RWPE2 (cell line): ENCODE data around the gene LMLN.

Source experiments
- ATAC-seq: fragments of 200-7000 bp; cut with Tn5 transposase; 3 replicates; pipeline ENCODE4 v1.9.1; 2021; ENCODE audit warnings: low read depth
- DNase-seq: peaks from one replicate; pipeline ENCODE4 v3.0.0-alpha.2; 2020; ENCODE audit warnings: low spot score
- H3K27ac ChIP-seq: fragments of 450-650 bp; 2 replicates; pipeline ENCODE4 v1.5.1; 2017; ENCODE audit warnings: mild to moderate bottlenecking; ENCODE audit not compliant: poor library complexity, severe bottlenecking
- H3K27me3 ChIP-seq: fragments of 250-450 bp; sonication (Bioruptor Pico); 2 replicates; pipeline ENCODE4 v1.5.1; 2021; ENCODE audit warnings: mild to moderate bottlenecking, moderate library complexity; ENCODE audit not compliant: insufficient read depth, poor library complexity, severe bottlenecking
- H3K36me3 ChIP-seq: fragments of 250-450 bp; sonication (Bioruptor Pico); 2 replicates; pipeline ENCODE4 v1.5.1; 2020; ENCODE audit warnings: low read depth, mild to moderate bottlenecking, moderate library complexity
- H3K4me1 ChIP-seq: fragments of 250-450 bp; sonication (Bioruptor Pico); 2 replicates; pipeline ENCODE4 v1.5.1; 2021; ENCODE audit warnings: mild to moderate bottlenecking, moderate library complexity; ENCODE audit not compliant: insufficient read depth, poor library complexity, severe bottlenecking
- H3K4me3 ChIP-seq: fragments of 250-450 bp; sonication (Bioruptor Pico); 2 replicates; pipeline ENCODE4 v1.5.1; 2021; ENCODE audit warnings: mild to moderate bottlenecking, moderate library complexity; ENCODE audit not compliant: severe bottlenecking
- H3K9me3 ChIP-seq: fragments of 250-450 bp; sonication (Bioruptor Pico); 2 replicates; pipeline ENCODE4 v1.5.1; 2021; ENCODE audit warnings: mild to moderate bottlenecking, moderate library complexity; ENCODE audit not compliant: severe bottlenecking
- TF ChIP-seq, protein P1 (sequence below): fragments of 450-650 bp; IDR thresholded peaks from one replicate; pipeline ENCODE4 v1.5.1; 2017; ENCODE audit warnings: mild to moderate bottlenecking, moderate library complexity; ENCODE audit not compliant: poor library complexity, severe bottlenecking

The LMLN gene

GRCh38 chr3:197975311-197975710 lies 15.3 kb downstream of the LMLN start:
- ATAC-seq (no peak), DNase-seq (no peak)
- no peaks in the 10 kb centered on the region for H3K9me3 ChIP-seq
- H3K4me1 ChIP-seq, result no peaks in the 10 kb centered on the region
- TF ChIP-seq, protein P1, sequence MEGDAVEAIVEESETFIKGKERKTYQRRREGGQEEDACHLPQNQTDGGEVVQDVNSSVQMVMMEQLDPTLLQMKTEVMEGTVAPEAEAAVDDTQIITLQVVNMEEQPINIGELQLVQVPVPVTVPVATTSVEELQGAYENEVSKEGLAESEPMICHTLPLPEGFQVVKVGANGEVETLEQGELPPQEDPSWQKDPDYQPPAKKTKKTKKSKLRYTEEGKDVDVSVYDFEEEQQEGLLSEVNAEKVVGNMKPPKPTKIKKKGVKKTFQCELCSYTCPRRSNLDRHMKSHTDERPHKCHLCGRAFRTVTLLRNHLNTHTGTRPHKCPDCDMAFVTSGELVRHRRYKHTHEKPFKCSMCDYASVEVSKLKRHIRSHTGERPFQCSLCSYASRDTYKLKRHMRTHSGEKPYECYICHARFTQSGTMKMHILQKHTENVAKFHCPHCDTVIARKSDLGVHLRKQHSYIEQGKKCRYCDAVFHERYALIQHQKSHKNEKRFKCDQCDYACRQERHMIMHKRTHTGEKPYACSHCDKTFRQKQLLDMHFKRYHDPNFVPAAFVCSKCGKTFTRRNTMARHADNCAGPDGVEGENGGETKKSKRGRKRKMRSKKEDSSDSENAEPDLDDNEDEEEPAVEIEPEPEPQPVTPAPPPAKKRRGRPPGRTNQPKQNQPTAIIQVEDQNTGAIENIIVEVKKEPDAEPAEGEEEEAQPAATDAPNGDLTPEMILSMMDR, result no peak
- no peak overlapping the region for H3K4me3 ChIP-seq
- no peak overlapping the region for H3K27ac ChIP-seq
- peaks cover 4% of the 10 kb centered on the region; the same call in 1 of the 2 replicates for H3K36me3 ChIP-seq
- no peaks in the 10 kb centered on the region for H3K27me3 ChIP-seq

GRCh38 chr3:197983076-197983475 lies 23.1 kb downstream of the LMLN start:
- TF ChIP-seq, protein P1, result no peak
- Histone ChIP-seq H3K36me3 (no peaks in the 10 kb centered on the region), H3K4me1 (no peaks in the 10 kb centered on the region), H3K9me3 (no peaks in the 10 kb centered on the region), H3K27me3 (no peaks in the 10 kb centered on the region), H3K4me3 (no peak overlapping the region), H3K27ac (no peak overlapping the region)
- ATAC-seq, result no peak
- DNase-seq, result no peak

GRCh38 chr3:197989651-197990050 lies 29.6 kb downstream of the LMLN start:
- H3K4me3 ChIP-seq, result no peak overlapping the region
- TF ChIP-seq, protein P1, result no peak
- no peaks in the 10 kb centered on the region for H3K36me3 ChIP-seq
- H3K4me1 ChIP-seq, result no peaks in the 10 kb centered on the region
- ATAC-seq (no peak), DNase-seq (no peak)
- H3K9me3 ChIP-seq, result no peaks in the 10 kb centered on the region
- H3K27me3 ChIP-seq, result no peaks in the 10 kb centered on the region
- no peak overlapping the region for H3K27ac ChIP-seq

DNA sequence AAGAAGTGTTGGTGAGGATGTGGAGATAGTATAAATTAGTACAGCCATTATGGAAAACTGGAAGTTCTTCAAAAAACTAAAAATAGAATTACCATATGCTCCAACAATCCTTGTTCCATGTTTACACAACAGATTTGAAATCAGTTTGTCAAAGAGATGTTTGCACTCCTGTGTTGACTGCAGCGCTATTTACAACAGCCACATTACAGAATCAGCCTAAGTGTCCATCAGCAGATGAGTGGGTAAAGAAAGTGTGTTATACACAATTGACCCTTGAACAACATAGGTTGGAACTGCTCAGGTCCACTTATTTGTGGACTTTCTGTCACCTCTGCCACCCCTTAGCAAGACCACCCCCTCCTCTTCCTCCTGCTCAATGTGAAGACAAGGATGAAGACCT lies 34.7 kb downstream of the LMLN start:
- H3K4me1 ChIP-seq, result no peaks in the 10 kb centered on the region

DNA sequence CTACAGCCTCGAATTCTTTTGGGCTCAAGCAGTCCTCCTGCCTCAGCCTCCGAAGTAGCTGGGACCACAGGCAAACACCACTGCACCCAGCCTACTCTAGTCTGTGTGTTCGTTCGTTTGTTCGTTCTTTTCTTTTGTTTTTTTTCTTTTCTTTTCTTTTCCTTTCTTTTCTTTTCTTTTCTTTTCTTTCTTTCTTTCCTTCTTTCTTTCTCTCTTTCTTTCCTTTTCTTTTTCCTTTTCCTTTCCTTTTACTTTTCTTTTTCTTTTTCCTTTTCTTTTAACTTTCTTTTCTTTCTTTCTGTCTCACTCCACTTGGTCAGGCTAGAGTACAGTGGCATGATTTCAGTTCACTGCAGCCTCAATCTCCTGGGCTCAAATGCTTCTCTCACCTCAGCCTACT lies 36.8 kb downstream of the LMLN start:
- no peak overlapping the region for H3K4me3 ChIP-seq
- DNase-seq (no peak), ATAC-seq (no peak)
- no peaks in the 10 kb centered on the region for H3K27me3 ChIP-seq
- no peaks in the 10 kb centered on the region for H3K36me3 ChIP-seq
- no peak overlapping the region for H3K27ac ChIP-seq
- no peaks in the 10 kb centered on the region for H3K4me1 ChIP-seq
- no peaks in the 10 kb centered on the region for H3K9me3 ChIP-seq
- TF ChIP-seq, protein P1, result no peak

More for the DNA sequence above, 34.7 kb downstream of the LMLN start:
- no peaks in the 10 kb centered on the region for H3K9me3 ChIP-seq
- DNase-seq (no peak), ATAC-seq (no peak)
- H3K27ac ChIP-seq, result no peak overlapping the region
- no peak overlapping the region for H3K4me3 ChIP-seq
- TF ChIP-seq, protein P1, result no peak
- H3K27me3 ChIP-seq, result no peaks in the 10 kb centered on the region
- H3K36me3 ChIP-seq, result no peaks in the 10 kb centered on the region
